Measurements from ENCODE around the gene KLF17.

Gene KLF17

GRCh38 chr1:44152692-44153091 is 34.1 kb downstream of the KLF17 start:
- no peak for DNase-seq (ENCODE audit: low spot score)

- no peak for DNase-seq (ENCODE audit: low spot score)
Observed at GRCh38 chr1:44154049-44154448, 35.4 kb downstream of the KLF17 start.

GRCh38 chr1:44157903-44158302 is 39.3 kb downstream of the KLF17 start:
- no peak for DNase-seq (ENCODE audit: low spot score)

- no peak for DNase-seq (ENCODE audit: low spot score)
Observed at GRCh38 chr1:44158871-44159270, 40.2 kb downstream of the KLF17 start.

GRCh38 chr1:44161546-44161945 is 42.9 kb downstream of the KLF17 start:
- no peak for DNase-seq (ENCODE audit: low spot score)

GRCh38 chr1:44168520-44169098 is 50.0 kb downstream of the KLF17 start:
- peak; percentile 36 for DNase-seq (ENCODE audit: low spot score)

- DNase-seq (ENCODE audit: low spot score), result no peak
Observed at GRCh38 chr1:44170281-44170823, 51.7 kb downstream of the KLF17 start.

GRCh38 chr1:44174630-44175029 is 56.0 kb downstream of the KLF17 start:
- no peak for DNase-seq (ENCODE audit: low spot score)

Measured in activated CD4-positive, alpha-beta T cell treated with anti-CD3 and anti-CD28 coated beads, Interleukin-2, Interleukin-4, amounts not matched to agents 100 ng/mL and 50 ng/mL, durations not matched to agents 16 hours and 8 hours (primary cell).